GM12892 (cell line): ENCODE results near the gene DDRGK1.

ENCODE experiments used
- POLR2A ChIP-seq: IDR thresholded peaks from 2 replicates; pipeline ENCODE4 v1.6.1; 2011; ENCODE audit warnings: low read depth, low read length, control low read depth
- TAF1 ChIP-seq: IDR thresholded peaks from 2 replicates; pipeline ENCODE4 v1.6.1; 2011; ENCODE audit warnings: low read depth, mild to moderate bottlenecking, control low read depth, low read length, borderline replicate concordance

DNA sequence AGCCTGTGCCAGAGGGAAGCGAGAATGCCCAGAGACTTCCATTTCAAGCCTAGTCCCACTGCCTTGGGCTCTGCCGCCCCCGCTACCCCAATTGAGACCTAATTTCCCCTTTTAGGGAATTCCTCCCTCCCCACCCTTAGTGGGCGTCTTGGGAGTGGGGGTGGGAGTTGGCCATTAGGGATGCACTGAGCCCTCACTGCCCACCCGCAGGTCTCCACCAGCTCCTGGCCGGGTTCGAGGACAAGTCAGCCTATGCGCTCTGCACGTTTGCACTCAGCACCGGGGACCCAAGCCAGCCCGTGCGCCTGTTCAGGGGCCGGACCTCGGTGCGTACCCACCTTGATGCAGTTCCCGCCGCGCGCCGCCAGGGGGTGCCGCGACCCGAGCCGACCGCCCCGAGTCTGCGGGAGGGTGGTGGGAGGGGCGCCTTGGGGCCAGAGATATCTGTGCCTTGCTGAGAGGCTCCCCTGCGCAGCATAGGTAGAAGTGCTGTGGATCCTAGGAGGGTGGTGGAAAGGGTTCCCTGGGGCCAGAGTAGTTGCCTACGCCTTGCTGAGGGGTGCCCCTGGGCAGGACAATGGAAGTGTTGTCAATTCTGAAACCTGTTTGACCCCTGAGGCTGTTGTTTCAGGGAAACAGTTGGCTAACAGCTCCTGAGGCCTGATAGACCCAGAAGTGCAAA is 14.0 kb upstream of the DDRGK1 start:
- TF ChIP-seq POLR2A: no peak
- TF ChIP-seq TAF1: no peak
